ENCODE results near the gene BFAR.
"Not testable (repeated sequence)": the region's sequence is repeated elsewhere in the genome, so short reads cannot be mapped to it uniquely, and the experiment has no call there.

The BFAR gene

GRCh38 chr16:14632693-14633569 lies at the start of gene BFAR:
BFAR (plus strand) TSS chr16:14632951; CDS start chr16:14644347, 11,396 bp downstream.
- DNase-seq (ENCODE audit: low read depth) = peak; percentile 99

- no peak for DNase-seq (ENCODE audit: low read depth)
Observed at GRCh38 chr16:14585287-14585686, 47.5 kb upstream of the BFAR start.

DNA sequence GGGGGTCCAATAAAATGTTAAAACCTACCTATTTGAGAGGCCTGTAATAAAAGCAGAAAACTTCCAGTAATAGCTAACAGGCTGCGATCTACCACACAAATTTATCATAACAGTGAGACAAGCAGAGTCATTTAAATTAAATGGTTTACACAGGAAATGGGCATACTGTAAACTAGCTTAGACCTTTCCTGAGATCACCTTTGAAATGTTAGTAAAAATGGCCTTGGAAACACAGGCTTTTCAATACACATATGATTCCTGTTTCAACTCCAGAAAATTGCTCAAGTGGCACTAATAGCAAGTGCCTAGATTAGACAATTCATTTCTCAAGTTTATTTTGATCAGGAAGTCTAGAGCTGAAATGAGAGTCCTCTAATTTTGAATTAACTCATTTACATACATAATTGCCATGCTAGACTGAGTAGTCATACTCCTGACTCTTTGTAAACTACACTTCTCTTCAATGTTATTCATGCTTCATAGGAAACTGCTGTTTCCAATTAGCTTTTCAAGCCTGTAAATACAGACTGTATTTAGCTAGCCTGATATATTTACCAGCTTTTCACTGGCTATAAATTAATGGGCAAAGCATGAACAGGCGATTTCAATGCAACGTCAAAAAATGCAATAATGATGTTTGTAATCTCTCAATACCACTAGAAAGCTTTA lies 46.0 kb upstream of the BFAR start:
- no peak for DNase-seq (ENCODE audit: low read depth)

- no peak for DNase-seq (ENCODE audit: low read depth)
Observed at GRCh38 chr16:14600164-14600563, 32.6 kb upstream of the BFAR start.

DNA sequence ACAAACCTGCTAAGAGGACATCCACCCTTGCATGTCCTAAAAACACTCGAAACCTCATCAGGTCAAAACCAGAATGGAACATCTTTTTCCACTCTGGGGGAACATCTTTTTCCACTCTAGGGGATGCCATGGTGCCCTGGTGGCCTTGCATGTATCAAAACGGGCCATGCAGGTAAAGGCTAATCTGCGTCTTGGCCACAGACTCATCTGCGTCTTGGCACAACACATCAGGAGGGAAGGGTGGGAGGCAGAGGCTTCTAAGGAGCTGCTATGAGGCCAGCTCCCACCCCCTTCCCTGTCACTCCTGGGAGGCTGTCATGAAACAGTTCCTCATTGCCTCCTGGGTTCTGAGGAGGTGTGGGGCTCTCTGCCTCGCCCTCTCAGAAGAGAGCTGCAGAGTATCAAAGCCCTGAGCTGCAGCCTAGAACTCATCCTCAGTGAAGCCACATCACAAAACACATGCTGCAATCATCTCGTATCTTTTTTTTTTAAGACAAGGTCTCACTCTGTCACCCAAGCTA lies 30.2 kb upstream of the BFAR start:
- no peak for DNase-seq (ENCODE audit: low read depth)

DNA sequence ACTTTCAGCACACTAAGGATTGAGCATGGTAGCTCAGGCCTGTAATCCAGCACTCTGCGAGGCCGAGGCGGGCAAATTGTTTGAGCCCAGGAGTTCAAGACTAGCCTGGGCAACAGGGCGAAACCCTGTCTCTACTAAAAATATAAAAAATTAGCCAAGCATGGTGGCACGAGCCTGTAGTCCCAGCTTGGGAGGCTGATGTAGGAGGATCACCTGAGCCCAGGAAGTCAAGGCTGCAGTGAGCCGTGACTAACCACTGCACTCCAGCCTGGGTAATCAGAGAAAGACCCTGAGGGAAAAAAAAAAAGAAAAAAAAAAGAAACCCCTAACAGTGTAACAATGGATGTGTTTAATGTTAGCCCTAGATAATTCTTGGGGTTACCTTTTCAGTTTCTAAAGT lies 26.6 kb upstream of the BFAR start:
- DNase-seq (ENCODE audit: low read depth) = no peak

DNA sequence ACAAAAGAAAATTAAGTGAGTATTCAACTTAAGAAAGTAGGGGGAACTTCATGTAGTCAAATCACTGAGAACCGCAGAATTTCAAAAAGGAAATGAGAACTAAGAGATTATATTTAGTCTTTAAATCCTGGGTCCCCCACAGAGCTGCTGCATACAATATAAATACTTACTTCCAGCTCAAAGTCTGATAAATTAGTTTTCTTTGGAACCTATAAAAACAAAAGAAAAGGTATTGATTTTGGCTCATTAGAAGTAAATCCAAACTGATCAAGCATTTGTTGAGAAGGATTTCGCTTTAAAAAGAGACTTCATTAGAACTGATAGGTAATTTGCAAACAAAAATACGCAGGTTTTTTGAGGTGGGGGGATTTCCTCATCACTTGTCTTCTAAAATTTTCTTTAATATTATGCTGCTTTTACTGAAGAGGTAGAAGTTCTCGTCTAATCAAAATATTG lies 24.6 kb upstream of the BFAR start:
- no peak for DNase-seq (ENCODE audit: low read depth)

GRCh38 chr16:14608604-14609003 lies 24.1 kb upstream of the BFAR start:
- DNase-seq (ENCODE audit: low read depth) = no peak

DNA sequence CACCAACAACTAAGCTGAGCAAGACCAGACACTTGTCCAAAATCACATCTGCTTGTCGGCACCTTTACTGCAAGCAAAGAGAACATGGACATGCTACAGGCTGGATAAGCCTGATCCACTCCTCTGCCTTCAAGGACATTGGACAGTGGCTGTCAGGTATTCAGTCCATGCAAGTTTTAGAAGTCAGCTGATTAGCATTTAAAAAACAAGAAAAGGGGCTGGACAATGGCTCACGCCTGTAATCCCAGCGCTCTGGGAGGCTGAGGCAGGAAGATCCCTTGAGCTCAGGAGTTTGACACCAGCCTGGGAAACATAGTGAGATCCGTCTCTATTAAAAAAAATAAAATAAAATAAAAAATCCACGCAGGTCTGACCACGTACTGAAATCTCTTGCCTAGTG lies 23.0 kb upstream of the BFAR start:
- DNase-seq (ENCODE audit: low read depth) = no peak

DNA sequence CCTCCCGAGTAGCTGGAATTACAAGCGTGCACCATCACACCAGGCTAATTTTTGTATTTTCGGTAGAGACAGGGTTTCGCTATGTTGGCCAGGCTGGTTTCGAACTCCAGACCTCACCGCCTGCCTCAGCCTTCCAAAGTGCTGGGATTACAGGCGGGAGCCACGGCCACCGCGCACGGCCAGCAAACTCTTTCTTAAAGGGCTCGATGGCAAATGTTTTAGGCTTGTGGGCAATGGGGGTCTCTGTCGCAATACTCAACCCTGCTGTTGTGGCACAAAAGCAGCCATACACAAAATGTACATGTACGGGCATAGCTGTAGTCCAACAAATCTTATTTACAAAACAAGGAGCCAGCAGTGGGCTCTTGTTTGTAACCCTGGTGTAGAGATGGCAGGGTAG lies 21.1 kb upstream of the BFAR start:
- no peak for DNase-seq (ENCODE audit: low read depth)

GRCh38 chr16:14613991-14614390 lies 18.8 kb upstream of the BFAR start:
- DNase-seq (ENCODE audit: low read depth) = no peak

DNA sequence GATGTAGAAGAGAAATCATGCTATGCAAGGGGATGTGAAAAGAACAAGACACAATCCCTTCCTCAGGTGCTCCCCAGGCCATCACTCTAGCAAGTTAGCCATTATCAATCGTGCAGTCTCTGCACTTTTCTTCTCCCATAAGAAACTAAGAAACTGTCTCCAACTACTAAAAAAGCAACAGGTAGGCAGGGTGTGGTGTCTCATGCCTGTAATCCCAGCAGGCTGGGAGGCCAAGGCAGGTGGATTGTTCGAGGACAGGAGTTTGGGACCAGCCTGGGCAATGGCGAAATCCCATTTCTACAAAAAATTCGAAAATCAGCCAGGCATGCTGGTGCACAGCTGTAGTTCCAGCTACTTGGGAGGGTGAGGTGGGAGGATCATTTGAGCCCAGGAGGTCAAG lies 16.5 kb upstream of the BFAR start:
- DNase-seq (ENCODE audit: low read depth) = no peak

- no peak for DNase-seq (ENCODE audit: low read depth)
Observed at GRCh38 chr16:14618566-14618965, 14.2 kb upstream of the BFAR start.

GRCh38 chr16:14627078-14627477 lies 5.7 kb upstream of the BFAR start:
- DNase-seq (ENCODE audit: low read depth) = no peak

GRCh38 chr16:14628806-14629611 lies 3.7 kb upstream of the BFAR start:
- no peak for DNase-seq (ENCODE audit: low read depth)

- no peak for DNase-seq (ENCODE audit: low read depth)
Observed at GRCh38 chr16:14629612-14629918, 3.2 kb upstream of the BFAR start.

DNA sequence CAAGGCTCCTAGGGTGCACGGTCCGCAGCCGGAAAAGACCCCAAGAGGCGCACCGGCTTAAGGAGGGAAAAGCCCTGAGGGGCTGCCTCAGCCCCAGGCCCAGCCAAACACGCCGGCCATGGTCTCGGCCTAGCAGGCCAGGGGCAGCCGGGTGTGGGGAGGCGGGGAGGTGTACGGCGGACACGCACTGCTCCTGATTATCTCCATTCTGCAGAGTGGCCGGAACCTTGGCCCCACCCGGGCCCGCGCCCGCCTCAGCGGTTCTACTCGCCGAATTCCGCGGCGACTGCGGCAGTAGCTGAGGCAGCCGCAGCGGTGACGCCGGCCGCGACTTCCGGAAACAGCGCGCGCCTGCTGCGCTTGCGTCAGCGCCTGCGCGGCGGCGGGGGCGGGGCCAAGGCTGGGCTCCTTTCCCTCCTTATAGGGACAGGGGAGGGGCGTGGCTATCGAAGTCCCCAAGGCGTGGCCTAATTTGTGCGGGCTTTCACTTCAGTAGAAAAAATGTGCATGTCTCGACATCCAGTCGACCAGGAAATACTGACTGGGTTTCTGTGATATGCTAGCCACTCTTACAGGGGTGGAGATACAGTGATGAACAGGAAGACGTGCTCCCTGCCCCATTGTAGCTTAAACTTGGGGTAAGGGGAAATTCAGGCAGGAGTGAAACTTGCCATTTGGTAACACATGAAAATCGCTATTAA lies 2.7 kb upstream of the BFAR start, which contains the start of gene PARN:
Gene PARN (minus strand): TSS at position 342 of the 701 bp plus-strand sequence. CDS start 135 bp downstream, at position 207.
- DNase-seq (ENCODE audit: low read depth) = peak; percentile 97

GRCh38 chr16:14630620-14631330 lies 2.0 kb upstream of the BFAR start:
- not testable (repeated sequence) for DNase-seq (ENCODE audit: low read depth)

DNA sequence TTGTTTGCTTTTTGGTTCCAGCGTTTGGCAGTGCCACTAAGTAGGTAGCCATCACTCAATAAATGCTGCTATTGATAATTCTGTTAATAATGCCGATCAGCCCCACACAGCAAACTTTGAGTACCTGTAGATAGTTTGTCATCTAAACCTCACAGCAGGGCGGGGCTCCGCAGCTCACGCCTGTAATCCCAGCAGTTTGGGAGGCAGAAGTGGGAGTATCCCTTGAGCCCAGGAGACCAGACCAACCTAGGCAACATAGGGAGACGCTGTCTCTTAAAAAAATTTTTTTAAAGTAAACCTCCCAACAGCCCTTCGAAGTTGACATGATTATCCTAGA lies 1.6 kb downstream of the BFAR start:
- DNase-seq (ENCODE audit: low read depth) = no peak

- no peak for DNase-seq (ENCODE audit: low read depth)
Observed at GRCh38 chr16:14635395-14636165, 2.8 kb downstream of the BFAR start.

Data from activated T-cell treated with anti-CD3 and anti-CD28 coated beads for 48 hours (primary cell).